ENCODE measurements around the gene SUPT3H.
A peak's percentile ranks its signal among the peaks of the same experiment; 100 is the strongest.

Gene SUPT3H

GRCh38 chr6:45387236-45387635 lies 9.5 kb upstream of the SUPT3H start:
- no peak for DNase-seq

GRCh38 chr6:45386501-45386900 lies 8.8 kb upstream of the SUPT3H start:
- DNase-seq = no peak

- no peak for DNase-seq
These were observed 4.7 kb upstream of the SUPT3H start for GRCh38 chr6:45382391-45382790.

GRCh38 chr6:45378334-45378926 lies 696 bp upstream of the SUPT3H start:
- no peak for DNase-seq

GRCh38 chr6:45377043-45377553 lies 636 bp downstream of the SUPT3H start:
- no peak for DNase-seq

- DNase-seq = no peak
These were observed 1.3 kb downstream of the SUPT3H start for GRCh38 chr6:45376310-45377042.

GRCh38 chr6:45375449-45375848 lies 2.3 kb downstream of the SUPT3H start:
- DNase-seq = no peak

GRCh38 chr6:45371924-45372573 lies 5.7 kb downstream of the SUPT3H start:
- DNase-seq = no peak

- no peak for DNase-seq
These were observed 7.9 kb downstream of the SUPT3H start for GRCh38 chr6:45369870-45370269.

GRCh38 chr6:45367999-45368398 lies 9.7 kb downstream of the SUPT3H start:
- no peak for DNase-seq

GRCh38 chr6:45366534-45366933 lies 11.2 kb downstream of the SUPT3H start:
- no peak for DNase-seq

- DNase-seq = no peak
These were observed 12.7 kb downstream of the SUPT3H start for GRCh38 chr6:45365036-45365435.

- DNase-seq = no peak
These were observed 13.3 kb downstream of the SUPT3H start for GRCh38 chr6:45364466-45364865.

GRCh38 chr6:45353654-45354053 lies 24.1 kb downstream of the SUPT3H start:
- DNase-seq = no peak

- no peak for DNase-seq
These were observed 26.1 kb downstream of the SUPT3H start for GRCh38 chr6:45351667-45352066.

- no peak for DNase-seq
These were observed 26.7 kb downstream of the SUPT3H start for GRCh38 chr6:45351076-45351475.

GRCh38 chr6:45350186-45350710 lies 27.5 kb downstream of the SUPT3H start:
- DNase-seq = no peak

- DNase-seq = no peak
These were observed 32.8 kb downstream of the SUPT3H start for GRCh38 chr6:45344900-45345299.

- no peak for DNase-seq
These were observed 49.2 kb downstream of the SUPT3H start for GRCh38 chr6:45328523-45328922.

GRCh38 chr6:45327956-45328522 lies 49.7 kb downstream of the SUPT3H start, which contains the start of gene RUNX2:
TSS of gene RUNX2 (plus strand) at chr6:45328330. CDS start at chr6:45328727, 397 bp downstream.
- DNase-seq = peak; percentile 56

GRCh38 chr6:45326698-45327417 lies 50.9 kb downstream of the SUPT3H start:
- no peak for DNase-seq

GRCh38 chr6:45323656-45324224 lies 54.0 kb downstream of the SUPT3H start:
- DNase-seq = no peak

Data from right hindlimb (tissue), 1 donor.